ENCODE results near the gene HELZ2.
"Not testable (repeated sequence)": the region's sequence is repeated elsewhere in the genome, so short reads cannot be mapped to it uniquely, and the experiment has no call there.

Gene HELZ2, protein sequence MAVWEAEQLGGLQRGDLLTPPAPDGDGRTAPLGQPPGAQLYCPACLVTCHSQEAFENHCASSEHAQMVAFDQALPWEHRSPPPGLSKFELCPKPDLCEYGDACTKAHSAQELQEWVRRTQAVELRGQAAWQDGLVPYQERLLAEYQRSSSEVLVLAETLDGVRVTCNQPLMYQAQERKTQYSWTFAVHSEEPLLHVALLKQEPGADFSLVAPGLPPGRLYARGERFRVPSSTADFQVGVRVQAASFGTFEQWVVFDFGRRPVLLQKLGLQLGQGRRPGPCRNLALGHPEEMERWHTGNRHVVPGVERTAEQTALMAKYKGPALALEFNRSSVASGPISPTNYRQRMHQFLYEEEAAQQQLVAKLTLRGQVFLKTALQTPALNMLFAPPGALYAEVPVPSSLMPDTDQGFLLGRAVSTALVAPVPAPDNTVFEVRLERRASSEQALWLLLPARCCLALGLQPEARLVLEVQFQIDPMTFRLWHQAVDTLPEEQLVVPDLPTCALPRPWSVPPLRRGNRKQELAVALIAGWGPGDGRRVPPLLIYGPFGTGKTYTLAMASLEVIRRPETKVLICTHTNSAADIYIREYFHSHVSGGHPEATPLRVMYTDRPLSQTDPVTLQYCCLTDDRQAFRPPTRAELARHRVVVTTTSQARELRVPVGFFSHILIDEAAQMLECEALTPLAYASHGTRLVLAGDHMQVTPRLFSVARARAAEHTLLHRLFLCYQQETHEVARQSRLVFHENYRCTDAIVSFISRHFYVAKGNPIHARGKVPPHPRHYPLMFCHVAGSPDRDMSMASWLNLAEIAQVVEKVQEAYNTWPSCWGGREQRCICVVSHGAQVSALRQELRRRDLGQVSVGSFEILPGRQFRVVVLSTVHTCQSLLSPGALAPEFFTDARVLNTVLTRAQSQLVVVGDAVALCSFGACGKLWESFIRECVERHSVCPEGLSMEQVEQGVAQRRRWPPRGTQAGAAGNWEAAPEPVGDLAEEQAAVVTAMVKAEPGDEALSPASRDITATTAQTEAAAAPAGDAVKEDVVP (N-terminal part only)

DNA sequence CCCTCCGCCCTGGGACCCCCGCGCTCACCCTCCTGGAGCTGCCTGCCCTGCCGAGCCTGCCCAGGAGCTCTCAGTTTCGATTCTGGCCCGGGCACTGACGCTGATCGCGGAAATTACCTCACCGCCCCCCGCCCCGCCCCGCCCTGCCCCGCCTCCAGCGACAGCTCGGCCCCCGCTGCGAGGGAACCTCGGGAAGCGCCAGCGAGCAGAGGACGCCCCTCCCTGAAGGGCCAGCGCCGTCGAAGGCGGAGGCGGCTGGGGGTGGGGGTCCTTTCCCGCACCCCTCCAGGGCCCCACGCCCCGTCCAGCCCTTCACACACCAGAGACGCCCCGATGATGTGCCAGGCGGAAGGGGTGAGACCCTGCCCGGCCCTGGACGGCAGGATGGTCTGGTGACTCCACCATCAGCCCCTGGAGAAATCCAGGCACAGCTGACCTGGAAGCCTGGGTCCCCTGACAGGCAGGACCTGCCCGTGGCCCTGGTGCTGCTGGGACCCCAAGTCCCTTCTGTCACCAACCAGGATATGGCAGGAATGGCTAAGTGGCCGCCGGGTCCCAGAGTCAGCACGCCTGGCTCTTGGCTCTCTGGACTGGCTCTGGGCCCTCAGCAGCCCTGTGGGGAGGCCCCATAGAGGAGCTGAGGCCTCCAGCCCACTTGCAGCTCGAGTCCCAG is at the start of gene HELZ2:
TSS of gene HELZ2 (minus strand) at position 84 of the 673 bp plus-strand sequence. CDS start 1,854 bp downstream, outside the sequence.
- peak; percentile 59 for DNase-seq (ENCODE audit: low read depth)

DNA sequence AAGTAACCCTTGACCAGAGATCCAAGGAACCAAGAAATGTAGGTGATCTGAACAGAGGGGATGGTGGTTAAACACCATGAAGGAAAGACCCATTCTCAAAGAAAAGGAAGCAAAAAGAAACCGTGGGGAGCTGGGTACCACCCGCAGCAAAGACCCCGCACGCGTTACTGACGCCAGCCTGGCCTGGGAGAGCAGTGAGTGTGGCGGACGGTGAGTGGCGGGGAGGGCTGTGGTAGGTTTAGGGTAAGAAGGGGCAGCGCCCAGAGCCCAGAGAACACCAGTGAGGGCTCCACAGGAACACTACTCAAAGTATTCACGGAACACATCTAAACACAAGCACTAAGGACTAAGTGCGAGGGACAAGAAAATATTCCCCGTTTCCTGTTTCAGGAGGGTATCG is 48.7 kb upstream of the HELZ2 start:
- no peak for DNase-seq (ENCODE audit: low read depth)

DNA sequence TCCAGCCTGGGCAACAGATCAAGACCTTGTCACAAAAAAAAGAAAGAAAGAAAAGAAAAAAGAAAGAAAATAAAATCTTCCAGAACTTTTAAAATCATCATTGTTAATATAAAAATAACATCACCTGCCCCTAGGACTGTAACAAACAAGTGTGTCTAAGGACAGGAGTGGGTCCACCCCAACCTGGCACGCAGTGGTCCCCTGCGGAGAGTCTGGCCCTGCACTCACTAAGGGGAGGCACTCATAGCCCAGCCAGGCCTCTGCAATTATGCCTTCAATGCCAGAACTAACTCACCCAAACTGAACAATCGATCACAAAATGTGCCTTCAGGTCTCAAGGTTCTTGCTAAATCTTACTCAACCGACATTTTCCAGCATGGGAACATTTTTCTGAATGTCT is 48.1 kb upstream of the HELZ2 start:
- DNase-seq (ENCODE audit: low read depth), result no peak

DNA sequence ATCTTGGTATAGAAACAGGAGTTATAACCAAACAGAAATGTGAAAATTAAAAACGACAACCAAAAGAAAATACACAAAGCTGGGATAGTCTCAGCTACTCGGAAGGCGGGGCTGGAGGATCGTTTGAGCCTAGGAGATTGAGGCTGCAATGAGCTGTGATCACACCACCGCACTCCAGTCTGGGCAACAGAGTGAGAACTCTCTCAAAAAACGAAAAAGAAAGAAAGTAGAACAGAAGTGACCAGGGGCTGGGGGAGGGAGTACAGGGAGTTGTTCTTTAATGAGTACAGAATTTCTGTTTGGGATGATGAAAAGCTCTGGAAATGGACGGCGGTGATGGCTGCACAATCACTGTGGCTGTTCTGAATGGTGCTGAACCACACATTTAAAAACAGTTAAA is 47.0 kb upstream of the HELZ2 start:
- DNase-seq (ENCODE audit: low read depth), result no peak

DNA sequence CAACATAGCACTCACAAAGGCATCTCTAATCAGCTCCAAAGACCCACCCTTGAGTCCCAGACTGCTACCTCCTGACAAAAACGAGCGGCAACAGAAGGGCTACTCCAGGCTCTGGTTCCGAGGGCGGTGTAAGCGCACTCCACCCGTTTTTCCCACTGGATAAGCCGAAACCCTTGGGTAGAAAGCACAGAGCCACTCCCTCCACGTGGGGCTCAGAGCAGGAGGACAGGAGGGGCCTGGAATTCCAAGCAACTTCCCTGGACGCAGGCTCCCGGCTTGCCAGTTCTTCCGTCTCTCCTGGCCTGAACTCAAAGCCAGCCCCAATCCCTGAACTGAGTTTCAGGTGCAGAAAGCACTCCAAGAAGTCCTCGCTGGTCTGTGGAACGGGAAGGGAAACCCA is 45.5 kb upstream of the HELZ2 start:
- DNase-seq (ENCODE audit: low read depth), result no peak

GRCh38 chr20:63619086-63619485 is 45.0 kb upstream of the HELZ2 start:
- no peak for DNase-seq (ENCODE audit: low read depth)

GRCh38 chr20:63618291-63618980 is 44.4 kb upstream of the HELZ2 start:
- no peak for DNase-seq (ENCODE audit: low read depth)

DNA sequence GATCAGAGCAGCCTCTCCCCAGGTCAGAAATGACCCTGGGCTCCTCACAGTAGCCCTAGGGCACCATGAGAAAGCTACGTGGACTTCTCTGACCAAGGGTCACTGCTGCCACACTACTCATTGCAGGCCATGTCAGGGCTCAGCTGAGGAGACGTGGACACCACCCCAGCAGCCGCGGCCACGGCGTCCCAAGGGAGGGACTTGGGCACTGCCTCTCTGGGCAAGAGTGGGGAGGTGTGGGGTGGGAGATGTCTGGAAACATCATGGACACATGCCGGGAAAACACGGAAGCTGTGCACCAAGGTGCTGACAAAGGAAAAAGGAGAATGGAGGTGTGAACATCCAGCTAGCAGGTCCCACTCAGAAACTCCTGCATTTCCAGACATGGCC is 43.8 kb upstream of the HELZ2 start:
- DNase-seq (ENCODE audit: low read depth), result no peak

DNA sequence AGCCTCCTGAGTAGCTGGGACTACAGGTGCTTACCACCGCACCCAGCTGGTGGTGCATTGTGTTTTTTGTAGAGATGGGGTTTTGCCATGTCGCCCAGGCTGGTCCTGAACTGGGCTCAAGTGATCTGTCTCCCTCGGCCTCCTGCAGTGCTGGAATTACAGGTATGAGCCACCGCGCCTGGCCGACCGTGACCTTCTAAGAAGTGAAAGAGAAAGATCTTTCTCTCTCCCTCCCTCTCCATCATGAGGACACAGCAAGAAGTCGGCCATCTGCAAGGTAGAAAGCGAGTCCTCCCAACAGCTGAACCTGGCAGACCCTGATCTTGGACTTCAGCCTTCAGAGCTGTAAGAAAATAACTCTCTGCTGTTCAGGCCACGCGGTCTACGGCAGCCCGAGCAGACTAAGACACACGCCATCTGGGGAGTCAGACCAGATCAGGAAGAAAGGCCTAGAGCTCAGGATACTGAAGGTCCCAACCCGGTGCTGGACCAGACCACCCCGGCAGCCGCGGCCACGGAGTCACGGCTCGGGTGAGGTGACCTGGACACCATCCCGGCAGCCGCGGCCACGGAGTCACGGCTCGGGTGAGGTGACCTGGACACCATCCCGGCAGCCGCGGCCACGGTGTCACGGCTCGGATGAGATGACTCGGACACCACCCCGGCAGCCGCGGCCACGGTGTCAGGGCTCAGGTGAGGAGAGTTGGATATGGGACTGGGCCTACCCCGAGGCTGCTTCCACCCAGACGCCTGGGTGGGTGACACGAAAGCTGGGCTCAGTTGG is 43.2 kb upstream of the HELZ2 start:
- no peak for DNase-seq (ENCODE audit: low read depth)

DNA sequence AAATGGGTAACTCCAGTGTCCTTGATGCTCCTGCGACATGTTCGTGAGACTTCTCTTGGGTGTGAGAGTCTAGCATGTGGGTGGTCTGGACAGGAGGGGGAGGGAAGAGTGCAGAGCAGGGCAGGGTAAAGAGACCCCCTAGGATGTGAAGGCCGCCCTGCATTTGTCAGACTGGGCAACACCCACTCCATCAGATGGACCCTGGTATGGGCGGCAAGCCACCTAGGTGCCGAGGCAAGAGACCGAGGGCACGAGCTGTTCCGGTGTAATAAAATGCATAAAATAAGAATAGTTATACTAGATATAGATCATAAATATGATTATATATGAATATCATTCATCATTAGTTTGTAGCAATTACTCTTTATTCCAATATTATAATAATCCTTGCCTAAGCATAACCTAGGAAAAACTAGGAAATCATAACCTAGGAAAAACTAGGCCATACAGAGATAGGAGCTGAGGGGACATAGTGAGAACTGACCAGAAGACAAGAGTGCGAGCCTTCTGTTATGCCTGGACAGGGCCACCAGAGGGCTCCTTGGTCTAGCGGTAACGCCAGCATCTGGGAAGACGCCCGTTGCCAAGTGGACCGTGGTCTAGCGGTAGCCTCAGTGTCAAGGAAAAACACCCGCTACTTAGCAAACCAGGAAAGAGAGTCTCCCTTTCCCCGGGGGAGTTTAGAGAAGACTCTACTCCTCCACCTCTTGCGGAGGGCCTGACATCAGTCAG is 40.0 kb upstream of the HELZ2 start:
- not testable (repeated sequence) for DNase-seq (ENCODE audit: low read depth)

DNA sequence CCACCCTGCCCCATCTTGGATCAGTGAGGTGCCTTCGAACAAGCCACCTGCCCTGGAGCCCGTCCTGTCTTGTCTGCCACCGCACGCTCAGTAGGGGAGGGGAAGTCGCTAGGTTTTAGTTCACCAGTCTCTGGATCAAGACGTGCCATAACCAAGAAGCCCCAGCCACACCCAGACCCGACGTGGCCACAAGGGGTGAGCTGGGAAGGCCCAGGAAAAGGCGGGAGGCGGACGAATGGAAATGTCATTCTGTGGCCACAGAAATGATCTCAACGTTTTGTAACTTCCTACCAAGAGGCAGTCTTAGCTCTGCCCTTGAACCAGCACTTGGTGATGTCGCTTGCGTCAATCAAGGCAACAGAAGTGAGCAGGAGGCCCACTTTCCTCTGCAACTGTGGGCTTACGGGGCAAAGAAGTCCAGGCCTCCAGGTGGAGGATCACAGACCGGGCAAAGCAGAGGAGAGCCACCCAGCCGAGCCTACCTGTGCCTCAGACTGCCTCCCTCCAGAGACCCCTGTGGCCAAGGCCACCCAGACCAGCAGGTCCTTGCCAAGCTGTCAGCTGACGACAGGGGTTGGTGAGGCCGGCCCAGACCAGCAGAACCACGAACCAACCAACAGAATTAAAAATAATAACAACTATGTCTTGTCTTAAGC is 38.4 kb upstream of the HELZ2 start:
- DNase-seq (ENCODE audit: low read depth), result no peak

GRCh38 chr20:63611646-63612045 is 37.6 kb upstream of the HELZ2 start:
- no peak for DNase-seq (ENCODE audit: low read depth)

GRCh38 chr20:63610581-63611435 is 36.8 kb upstream of the HELZ2 start:
- DNase-seq (ENCODE audit: low read depth), result no peak

- no peak for DNase-seq (ENCODE audit: low read depth)
These were observed 32.6 kb upstream of the HELZ2 start for GRCh38 chr20:63606686-63607085.

GRCh38 chr20:63602321-63602720 is 28.3 kb upstream of the HELZ2 start:
- no peak for DNase-seq (ENCODE audit: low read depth)

GRCh38 chr20:63601679-63602078 is 27.6 kb upstream of the HELZ2 start:
- not testable (repeated sequence) for DNase-seq (ENCODE audit: low read depth)

- no peak for DNase-seq (ENCODE audit: low read depth)
These were observed 25.5 kb upstream of the HELZ2 start for GRCh38 chr20:63599396-63600050.

Measured in stimulated activated CD8-positive, alpha-beta memory T cell treated with anti-CD3 and anti-CD28 coated beads, Interleukin-12 subunit alpha, Interleukin-12 subunit beta, amount 100 ng/mL, for 1 hour (primary cell).